Stimulated activated CD4-positive, alpha-beta T cell treated with anti-CD3 and anti-CD28 coated beads, Interleukin-12 subunit alpha, Interleukin-12 subunit beta, amount 100 ng/mL, for 48 hours (primary cell): Measurements from ENCODE around the gene FOXN4.

Source experiments
- DNase-seq, 3 donors: peaks; one replicate each; pipeline ENCODE4 v3.0.0-alpha.2; 2020; ENCODE audit warnings: low read depth in 2 of 3, low spot score in 1 of 3

The FOXN4 gene

DNA sequence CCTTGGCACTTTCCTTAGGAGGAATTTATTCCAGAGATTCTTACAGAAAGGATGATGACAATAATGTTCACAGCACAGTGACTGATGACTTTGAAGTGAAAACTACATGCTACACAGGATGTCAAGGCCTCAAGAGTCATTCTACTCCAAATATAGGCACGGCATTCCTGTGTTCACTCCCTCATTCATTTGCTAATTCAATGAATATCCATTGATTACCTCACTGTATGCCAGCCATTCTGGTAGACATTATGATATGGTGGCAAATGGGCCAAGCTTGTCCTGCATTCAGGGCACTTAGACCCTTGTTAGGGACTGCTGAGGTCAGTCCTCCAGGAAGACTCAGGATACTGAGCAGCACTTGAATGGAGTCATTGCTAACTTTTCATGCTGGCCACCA is 48.0 kb downstream of the FOXN4 start:
- no peak for DNase-seq

DNA sequence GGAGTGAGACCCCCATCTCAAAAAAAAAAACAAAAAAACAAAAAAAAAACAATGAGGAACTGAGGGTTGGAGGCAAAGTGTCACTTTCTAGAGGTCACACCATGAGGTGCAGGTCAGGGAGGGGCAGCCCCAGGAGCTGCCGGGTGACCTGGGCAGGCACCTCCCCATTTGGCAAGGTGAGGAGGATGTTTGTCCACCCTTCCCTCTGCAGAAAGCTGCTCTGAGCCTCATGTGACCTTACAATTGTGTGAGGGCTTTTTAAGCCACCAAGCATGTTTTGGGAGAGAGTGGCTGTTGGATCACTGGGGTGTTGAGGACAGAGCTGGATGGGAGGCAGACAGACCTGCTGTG is 49.6 kb downstream of the FOXN4 start:
- no peak for DNase-seq

DNA sequence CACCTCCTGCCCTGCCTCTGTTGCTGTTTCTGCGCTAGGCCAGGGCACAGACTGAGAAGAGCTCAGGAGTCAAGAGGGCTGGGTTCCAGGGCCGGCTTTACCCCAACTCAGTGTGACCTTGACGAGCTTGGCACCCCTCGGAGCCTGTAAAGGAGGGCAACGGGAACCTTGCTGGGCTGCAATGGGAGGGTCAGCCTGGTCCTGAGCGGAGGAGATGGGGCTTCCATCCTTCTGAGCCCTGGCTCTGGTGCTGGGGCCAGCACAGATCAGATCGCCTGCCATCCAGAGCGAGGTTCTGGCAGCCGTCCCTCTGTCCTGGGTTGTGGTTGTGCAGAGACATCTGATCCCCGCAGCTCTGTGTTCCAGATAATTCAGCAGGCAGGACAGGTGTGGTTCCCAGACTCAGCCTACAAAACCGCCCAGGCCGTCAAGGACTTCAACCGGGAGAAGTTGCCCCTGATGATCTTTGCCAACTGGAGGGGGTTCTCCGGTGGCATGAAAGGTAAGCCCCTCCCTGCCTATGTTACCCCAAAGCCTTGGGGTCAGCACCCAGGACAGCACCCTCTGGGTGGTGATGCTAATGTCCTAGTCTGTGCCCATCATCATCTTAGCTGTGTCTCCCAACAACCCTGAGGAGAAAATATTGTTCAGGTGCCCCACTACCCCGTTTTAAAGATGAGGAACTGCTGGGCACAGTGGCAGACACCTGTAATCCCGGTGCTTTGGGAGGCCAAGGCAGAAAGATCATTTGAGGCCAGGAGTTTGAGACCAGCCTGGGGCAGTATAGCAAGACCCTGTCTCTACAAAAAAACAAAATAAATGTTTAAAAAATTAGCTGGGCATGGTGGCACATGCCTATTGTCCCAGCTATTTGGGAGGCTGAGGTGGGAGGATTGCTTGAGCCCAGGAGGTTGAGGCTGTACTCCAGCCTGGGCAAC is 50.2 kb downstream of the FOXN4 start:
- DNase-seq = no peak

DNA sequence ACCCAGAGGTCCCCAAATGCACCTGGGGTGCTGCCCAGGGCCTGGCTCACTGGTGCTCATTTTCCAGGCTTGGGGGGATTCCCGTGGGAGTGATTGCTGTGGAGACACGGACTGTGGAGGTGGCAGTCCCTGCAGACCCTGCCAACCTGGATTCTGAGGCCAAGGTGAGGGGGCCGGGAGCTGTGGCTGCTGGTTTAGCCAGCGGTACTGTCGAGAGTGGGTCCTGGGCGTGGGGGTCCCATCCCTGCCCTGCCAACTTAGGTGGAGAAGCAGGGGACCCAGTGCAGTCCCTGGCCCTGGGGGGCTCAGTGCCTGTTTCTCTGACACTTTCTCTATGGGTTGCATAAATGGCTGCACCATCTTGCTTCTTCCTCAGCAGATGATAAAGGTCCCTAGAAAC is 50.9 kb downstream of the FOXN4 start:
- no peak for DNase-seq

DNA sequence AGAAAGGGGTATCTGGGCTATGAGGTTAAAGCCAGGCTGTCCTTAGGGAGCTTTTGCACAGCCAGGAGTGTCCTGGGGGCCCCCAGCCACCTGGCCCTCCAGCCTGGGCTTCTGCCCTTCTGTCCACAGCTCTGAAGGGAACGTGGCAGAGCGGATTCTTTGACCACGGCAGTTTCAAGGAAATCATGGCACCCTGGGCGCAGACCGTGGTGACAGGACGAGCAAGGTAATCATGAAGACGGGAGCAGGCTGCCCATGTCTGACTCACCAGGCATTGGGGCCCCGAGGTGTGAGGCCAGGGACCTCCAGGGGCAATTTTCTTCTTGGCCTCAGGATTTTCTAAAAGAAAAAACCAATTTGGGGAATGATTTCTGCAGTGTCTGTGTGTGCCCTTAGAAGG is 53.1 kb downstream of the FOXN4 start:
- DNase-seq = no peak

DNA sequence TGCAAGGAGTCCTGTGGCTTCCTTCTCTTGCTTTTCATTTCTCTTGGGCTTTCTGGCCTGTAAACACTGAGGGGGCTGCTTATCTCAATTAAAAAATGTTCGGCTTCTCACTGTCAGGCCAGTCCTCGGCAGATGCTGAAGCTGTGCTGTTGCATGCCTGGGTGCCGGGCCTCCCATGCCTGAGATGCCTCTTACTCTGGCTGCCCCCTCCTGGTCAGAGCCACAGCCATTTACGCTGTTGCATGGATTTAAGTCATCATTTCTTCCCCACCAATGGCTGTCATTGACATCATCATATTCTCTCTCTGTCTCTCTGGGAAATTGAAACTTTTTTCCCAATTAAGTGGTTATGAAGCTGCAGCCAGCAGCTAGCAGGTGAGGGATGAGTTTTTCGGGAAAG is 53.7 kb downstream of the FOXN4 start:
- no peak for DNase-seq

DNA sequence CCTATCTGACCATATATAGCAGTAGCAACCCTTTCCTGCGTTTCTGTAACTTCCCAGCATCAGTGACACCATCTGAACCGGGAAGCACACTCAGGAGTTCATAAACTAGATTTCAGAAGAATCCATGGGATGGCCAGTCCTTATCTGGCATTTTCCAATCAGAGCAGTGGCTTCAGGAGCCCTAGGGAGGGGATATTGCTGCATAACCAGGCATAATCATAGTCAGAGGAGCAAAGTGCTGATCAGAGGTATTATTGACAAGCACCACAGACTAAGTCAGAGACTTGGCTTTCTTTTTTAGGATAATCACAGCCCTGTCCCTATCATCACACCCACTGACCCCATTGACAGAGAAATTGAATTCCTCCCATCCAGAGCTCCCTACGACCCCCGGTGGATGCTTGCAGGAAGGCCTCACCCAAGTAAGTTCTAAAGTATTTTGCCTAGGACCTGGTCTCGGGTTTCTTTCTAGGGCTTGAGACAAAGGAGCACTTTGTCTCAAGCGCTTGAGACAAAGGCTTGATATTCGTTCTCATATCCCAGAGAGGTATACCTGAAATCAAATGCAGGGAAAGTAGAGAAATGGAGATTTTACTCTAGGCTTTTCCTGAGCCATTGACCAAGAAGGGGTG is 55.1 kb downstream of the FOXN4 start:
- DNase-seq = no peak

DNA sequence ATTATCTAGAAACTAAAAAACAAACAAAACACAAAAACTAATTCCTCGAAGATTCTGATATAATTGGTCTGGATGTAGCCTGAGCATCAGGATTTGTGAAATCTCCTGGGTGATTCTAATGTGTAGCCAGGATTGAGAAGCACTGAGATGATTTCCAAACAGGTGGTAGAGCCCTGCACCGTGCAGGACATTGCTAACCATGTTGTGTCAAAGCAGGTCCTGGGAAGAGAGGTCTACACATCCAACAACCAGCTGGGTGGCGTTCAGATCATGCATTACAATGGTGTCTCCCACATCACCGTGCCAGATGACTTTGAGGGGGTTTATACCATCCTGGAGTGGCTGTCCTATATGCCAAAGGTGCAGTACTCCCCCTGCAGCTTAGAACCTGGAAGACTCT is 56.3 kb downstream of the FOXN4 start:
- DNase-seq = no peak

DNA sequence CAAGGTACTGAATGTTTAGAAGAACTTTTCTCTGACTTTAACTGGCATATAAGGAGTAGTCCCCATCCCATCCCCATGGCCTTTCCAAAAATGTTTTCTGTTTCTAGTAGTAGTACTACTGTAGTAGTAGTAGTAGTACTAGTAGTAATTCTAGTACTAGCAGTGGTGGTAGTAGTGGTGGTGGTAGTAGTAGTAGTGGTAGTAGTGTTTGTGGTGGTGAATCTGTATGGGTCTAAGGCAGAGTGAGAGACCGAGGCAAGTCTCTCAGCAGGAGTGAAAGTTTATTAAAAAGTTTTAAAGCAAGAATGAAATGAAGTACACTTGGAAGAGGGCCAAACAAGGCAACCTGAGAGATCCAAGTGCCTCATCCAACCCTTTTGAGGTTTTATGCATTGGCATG is 58.6 kb downstream of the FOXN4 start:
- no peak for DNase-seq

DNA sequence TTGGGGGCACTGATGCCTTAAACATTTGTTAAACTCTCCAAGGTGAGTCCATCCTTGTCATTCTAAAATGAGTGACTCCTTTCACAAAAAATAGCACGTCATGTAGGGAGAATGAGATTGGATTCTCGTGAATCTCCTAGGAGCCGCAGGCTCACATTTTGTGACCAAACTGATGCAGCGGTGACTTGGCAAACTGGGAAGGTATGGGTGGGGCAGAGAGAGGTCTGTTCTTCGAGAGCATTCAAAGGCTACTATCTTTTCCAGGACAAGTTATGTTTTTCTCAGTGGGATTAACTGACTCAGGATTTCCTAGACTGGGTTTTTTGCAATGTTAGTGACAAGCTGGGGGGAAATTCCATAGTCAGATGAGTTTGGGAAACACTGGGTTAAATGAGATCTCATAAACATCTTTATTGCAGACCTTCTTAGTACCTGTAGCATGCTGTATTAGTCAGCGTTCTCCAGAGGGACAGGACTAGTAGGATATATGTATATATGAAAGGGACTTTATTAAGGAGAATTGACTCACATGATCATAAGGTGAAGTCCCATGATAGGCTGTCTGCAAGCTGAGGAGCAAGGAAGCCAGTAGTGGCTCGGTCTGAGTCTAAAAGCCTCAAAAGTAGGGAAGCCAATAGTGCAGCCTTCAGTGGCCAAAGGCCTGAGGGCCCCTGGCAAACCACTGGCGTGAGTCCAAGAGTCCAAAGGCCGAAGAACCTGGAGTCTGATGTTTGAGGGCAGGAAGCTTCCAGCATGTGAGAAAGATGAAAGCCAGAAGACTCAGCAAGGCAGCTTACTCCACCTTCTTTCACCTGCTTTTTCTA is 61.0 kb downstream of the FOXN4 start:
- no peak for DNase-seq

DNA sequence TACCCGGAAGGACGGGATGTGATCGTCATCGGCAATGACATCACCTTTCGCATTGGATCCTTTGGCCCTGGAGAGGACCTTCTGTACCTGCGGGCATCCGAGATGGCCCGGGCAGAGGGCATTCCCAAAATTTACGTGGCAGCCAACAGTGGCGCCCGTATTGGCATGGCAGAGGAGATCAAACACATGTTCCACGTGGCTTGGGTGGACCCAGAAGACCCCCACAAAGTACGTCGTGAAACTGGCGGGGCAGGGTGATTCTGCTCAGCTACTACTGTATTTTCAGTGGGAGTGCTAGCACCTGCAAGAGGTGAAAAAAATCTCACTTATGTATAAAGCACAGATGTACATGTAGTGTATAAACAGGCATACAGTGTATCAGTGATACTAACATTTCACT is 62.9 kb downstream of the FOXN4 start:
- no peak for DNase-seq

DNA sequence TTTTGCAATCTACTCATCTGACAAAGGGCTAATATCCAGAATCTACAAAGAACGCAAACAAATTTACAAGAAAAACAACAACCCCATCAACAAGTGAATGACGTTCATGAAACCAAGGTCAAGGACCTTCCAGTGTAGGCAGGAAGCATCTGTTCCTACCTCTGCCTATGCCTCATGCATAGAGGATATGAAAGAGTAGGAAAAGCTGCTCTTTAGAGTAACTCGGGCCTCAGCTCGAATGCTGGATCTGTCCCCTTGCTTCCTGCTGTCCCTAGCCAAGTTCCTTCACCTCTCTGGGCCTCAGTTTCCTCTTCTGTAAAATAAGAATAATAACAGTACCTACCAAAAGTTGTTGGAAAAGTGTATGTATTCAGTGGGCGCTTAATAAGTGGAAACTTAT is 65.0 kb downstream of the FOXN4 start:
- no peak for DNase-seq

DNA sequence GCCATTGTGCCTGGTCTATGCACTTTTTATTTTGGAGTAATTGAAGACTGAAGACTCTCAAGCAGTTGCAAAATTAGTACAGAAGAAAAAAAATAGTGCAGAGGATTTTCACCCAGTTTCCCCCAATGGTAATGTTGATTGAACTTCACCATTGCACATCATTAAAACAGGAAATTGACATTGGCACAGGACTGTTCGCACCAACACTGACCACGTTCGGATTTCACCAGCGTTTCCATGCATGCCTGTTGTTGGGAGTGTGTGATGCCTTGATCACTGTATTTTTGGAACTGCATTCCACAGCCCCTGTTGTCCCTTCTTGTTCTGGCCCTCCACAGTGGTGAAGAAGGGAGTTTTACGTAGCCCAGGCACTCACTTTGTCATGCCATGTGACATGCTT is 67.1 kb downstream of the FOXN4 start:
- no peak for DNase-seq

DNA sequence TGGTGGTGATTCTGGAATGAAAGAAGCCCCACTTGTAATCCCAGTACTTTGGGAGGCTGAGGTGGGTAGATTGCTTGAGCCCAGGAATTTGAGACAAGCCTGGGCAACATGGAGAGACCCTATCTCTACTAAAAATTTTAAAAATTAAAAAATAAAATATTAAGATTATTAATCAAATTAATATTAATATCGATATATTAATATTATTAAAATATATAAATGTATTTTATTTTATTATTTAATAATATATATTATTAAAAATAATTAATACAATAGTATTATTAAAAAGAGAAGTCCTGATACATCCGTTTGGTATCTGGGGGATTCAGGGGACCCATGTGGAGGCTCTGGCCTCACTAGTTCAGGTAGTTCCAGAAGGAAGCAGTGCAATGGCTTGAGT is 68.7 kb downstream of the FOXN4 start:
- DNase-seq = no peak

DNA sequence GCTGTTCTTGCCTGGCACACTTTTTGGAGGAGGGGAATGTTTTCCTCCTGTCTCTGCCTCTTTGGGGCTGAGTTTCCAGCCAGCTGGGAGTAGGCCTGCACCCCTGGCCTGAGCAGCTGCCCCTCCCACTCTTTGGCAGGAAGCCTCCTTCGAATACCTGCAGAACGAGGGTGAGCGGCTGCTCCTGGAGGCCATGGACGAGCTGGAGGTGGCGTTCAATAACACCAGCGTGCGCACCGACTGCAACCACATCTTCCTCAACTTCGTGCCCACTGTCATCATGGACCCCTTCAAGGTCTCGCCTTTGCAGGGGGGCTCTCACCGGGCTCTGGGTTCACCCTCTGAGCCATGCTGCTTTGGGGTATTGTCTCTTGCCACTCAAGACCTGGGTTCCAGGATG is 69.4 kb downstream of the FOXN4 start:
- DNase-seq = no peak

DNA sequence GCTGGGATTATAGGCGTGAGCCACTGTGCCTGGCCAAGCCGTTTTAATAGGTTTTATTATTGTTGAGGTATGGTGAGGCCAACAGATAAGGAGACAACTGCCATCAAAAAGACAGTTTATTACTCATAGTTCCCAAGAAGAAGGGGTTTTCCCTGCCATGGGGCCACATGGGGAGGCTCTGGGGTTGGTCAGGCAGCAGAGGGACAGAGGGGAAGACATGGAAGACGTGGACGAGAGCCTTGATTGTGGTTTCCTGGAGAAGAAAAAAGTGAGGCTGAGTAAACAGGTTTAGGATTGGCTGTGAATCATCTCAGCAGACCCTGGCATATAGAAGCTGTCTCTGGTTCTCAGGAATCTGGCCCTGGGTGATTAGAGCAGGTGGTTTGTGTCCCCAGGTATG is 69.9 kb downstream of the FOXN4 start:
- no peak for DNase-seq

DNA sequence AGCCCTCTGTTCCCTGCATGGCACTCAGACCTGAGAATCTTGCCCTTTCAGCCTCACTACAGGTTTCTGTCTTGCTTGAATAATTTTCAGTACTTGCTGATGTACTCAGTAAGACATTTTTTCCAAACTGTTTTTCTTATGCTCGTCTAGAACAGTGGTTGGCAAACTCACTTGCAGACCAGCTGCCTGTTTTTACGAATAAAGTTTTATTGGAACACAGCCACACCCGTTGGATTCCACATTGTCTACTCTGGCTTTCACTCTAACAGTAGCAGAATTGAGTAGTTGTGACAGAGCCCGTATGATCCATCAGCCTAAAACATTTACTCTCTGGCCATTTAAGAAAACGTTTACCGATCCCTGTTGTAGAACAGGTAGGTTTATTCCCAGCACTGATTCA is 72.8 kb downstream of the FOXN4 start:
- DNase-seq = no peak

DNA sequence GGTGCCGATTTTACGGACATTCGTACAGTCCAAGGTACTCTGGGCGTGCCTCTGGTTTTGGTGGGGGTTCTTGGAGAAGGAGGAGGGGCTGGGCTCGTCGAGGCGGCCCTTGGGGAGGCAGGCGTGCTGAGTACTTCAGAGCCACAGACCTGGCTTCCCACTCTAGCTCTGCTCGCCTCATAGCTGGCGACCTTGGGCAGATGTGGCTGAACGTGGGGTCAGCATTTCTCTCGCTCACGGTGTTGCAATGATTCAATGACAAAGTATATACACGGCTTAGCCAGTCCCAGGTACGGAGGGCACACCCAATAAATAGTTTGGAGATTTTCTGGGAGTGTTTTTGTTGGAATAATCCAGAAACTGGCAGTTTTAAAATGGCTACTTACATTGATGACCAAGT is 75.1 kb downstream of the FOXN4 start:
- no peak for DNase-seq

DNA sequence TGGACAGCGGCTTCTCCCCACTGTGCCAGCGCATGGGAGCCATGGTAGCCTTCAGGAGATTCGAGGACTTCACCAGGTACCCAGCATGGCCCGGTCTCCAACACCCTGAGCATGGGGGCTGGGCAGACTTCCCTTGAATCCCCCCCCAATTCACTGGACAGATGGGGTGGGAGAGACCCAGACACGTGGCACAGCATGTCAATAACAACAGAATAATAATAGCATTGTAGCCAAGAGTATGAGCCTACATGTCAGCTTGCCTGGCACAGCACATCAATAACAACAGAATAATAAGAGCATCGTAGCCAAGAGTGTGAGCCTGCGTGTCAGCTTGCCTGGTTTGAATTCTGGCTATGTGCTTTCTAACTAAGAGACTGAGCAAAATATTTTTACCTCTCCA is 76.4 kb downstream of the FOXN4 start:
- DNase-seq = no peak

DNA sequence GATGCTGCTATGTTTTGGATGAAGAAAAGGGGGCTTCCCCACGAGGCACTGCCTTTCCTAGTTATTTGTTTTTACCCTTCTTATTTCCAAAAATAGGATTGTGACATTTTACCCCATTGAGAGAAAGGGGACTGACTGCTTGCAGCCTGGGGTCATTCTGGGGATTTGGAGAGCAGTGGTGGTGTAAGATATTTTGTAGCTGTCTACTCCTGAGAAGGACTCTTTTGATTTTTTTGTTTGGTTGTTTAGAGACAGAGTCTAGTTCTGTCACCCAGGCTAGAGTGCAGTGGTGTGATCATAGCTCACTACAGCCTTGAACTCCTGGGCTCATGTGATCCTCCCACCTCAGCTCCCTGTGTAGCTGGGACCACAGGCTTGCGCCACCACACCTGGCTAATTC is 78.9 kb downstream of the FOXN4 start:
- no peak for DNase-seq

DNA sequence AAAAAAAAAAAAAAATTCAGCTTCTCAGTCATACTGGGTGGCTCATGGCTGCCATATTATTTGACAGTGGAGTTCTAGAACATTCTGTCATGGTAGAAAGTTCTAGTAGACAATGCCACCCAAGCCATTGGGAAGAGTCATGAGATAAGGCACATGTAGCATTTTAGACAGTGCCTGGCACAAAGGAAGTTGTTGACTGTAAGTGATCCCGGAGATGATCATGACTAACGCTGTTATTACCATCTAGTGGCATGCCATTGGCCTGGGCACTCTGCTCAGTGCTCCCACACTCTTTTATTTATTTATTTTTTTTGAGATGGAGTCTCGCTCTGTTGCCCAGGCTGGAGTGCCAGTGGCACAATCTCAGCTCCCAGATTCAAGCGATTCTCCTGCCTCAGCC is 80.4 kb downstream of the FOXN4 start:
- no peak for DNase-seq
